HG02973 (cell line): ENCODE measurements around the gene KRTAP19-4.
"Not testable (repeated sequence)": the region's sequence is repeated elsewhere in the genome, so short reads cannot be mapped to it uniquely, and the experiment has no call there.

Experiments
- ATAC-seq: cut with Tn5 transposase; IDR thresholded peaks from one replicate; pipeline ENCODE4 v1.9.1; 2021; ENCODE audit warnings: moderate library complexity; ENCODE audit not compliant: unreplicated experiment

Gene KRTAP19-4, protein sequence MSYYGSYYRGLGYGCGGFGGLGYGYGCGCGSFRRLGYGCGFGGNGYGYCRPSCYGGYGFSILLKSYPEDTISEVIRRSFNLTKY

GRCh38 chr21:30497065-30497464 lies at the start of gene KRTAP19-4:
Gene KRTAP19-4, minus strand, starts transcription at chr21:30497165. Its CDS starts 55 bp downstream, at chr21:30497110.
- ATAC-seq: no peak

- ATAC-seq: no peak
Observed at GRCh38 chr21:30541764-30542163, 44.8 kb upstream of the KRTAP19-4 start, which contains the start of gene KRTAP19-6. Gene KRTAP19-6, minus strand, starts transcription at chr21:30541864. Its CDS starts 31 bp downstream, at chr21:30541833.

- ATAC-seq: no peak
Observed at GRCh38 chr21:30518876-30519275, 21.9 kb upstream of the KRTAP19-4 start.

- no peak for ATAC-seq
Observed at GRCh38 chr21:30515681-30516080, 18.7 kb upstream of the KRTAP19-4 start.

- not testable (repeated sequence) for ATAC-seq
Observed at GRCh38 chr21:30505621-30506205, 8.7 kb upstream of the KRTAP19-4 start.

DNA sequence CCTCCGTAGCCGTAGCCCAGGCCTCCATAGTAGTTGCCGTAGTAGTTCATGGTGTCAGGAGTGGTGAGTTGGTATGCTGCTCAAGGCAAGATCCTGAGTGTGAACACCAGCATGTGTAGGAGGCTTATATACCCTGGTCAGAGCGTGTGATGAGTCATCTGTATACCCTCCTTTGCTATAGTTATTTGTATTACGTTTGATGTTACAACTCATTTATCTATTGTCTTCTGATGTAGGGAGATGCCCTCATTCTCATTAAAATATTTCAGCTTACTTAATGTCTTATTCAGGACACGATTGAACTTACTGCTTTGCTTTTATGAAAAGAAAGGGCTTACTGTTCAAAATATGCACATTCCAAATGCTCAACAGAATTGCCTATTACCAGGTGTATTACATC lies 5.1 kb upstream of the KRTAP19-4 start, which contains the start of gene KRTAP19-5:
Gene KRTAP19-5 (minus strand): TSS at position 101 of the 400 bp plus-strand sequence. CDS start 51 bp downstream, at position 50.
- no peak for ATAC-seq

GRCh38 chr21:30491963-30492428 lies 5.0 kb downstream of the KRTAP19-4 start, which contains the start of gene KRTAP19-3:
Gene KRTAP19-3, minus strand, starts transcription at chr21:30492013. Its CDS starts 56 bp downstream, at chr21:30491957.
- ATAC-seq: no peak

DNA sequence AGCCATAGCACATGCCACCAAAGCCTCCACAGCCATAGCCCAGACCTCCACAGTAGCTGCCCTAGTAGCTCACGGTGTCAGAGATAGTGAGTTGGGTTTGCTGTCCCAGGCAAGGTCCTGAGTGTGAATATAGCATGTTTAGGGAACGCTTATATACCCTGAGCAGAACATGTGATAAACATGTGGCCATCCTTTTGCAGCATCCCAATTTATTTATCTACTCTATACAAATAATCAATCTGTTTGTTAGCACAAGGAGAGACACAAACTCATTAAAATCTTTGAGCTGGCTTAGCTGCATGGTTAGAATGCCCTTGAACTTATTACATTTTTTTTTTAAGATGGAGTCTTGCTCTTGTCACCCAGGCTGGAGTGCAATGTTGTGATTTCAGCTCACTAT lies 9.6 kb downstream of the KRTAP19-4 start, which contains the start of gene KRTAP19-2:
Gene KRTAP19-2 (minus strand): TSS at position 101 of the 400 bp plus-strand sequence. CDS start 88 bp downstream, at position 13.
- no peak for ATAC-seq

- no peak for ATAC-seq
Observed at GRCh38 chr21:30486180-30486579, 10.8 kb downstream of the KRTAP19-4 start.

DNA sequence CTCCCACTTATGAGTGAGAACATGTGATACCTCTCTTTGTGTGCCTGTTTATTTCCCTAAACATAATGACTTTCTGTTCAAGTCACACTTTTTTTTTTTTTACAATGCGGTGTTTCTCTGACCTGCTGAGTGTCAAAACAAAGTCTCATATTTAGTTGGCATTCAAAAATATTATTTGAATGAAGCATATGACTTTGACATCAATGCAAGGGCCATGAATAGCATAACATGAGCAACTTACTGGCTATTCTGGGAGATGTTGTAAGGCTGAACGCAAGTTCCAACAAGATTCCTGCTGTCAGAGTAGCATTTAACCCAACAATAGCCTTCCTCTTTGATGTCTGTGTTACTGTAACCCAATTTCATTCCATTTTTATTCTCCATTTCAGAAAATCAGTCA lies 14.8 kb downstream of the KRTAP19-4 start:
- no peak for ATAC-seq

DNA sequence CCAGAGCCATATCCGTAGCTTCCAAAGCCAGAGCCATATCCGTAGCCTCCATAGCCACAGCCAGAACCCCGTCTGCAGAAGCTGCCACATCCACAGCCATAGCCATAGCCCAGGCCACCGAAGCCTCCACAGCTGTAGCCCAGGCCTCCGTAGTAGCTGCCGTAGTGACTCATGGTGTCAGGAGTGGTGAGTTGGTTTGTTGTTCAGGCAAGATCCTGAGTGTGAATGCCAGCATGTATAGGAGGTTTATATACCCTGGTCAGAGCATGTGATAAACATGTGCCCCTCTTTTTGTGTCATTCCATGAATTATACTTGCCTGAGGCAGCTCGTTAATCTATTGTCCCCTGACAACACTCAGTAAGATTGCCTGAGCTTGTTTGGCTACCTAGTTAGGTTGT lies 16.8 kb downstream of the KRTAP19-4 start, which contains the start of gene KRTAP19-1:
Gene KRTAP19-1 (minus strand): TSS at position 223 of the 400 bp plus-strand sequence. CDS start 50 bp downstream, at position 173.
- ATAC-seq: no peak

GRCh38 chr21:30479259-30479658 lies 17.7 kb downstream of the KRTAP19-4 start:
- ATAC-seq: no peak

GRCh38 chr21:30478004-30478403 lies 19.0 kb downstream of the KRTAP19-4 start:
- no peak for ATAC-seq

DNA sequence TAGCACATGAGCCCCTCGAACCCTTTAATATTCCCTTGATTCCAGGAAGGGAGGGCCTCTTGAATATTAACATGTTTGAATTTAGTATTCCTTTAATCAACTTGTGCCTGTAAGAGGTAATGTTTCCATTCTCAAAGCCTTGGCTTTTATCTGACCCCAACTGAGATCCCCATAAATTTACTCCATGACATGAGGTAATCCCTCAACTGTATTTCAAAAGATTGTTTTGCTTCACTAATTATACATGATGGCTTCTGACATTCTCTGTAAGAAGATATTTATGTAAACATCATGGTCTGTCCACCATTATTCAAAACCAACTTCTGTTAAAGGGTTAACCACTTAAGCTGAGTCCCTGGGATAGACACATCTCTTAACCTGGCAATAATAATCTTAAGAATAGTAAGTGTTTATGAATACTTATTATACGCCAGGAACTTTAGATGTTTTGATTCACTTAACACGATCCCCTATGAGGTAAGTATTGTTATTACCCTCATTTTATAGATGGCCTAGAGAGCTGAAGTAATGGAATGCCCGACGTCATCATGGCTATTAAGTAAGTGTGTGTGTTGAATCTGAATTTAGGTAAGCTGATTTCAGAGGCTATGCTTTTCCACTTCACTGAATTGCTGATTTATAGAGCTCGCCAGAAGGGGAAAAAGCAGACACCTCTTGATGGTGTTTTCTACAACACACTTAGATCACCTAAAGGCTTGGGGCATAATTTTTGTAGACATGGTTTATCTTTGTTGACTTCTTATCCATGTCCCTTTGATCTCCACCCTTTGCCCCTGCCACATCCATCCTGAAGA lies 27.9 kb downstream of the KRTAP19-4 start:
- ATAC-seq: no peak

- no peak for ATAC-seq
Observed at GRCh38 chr21:30463713-30464112, 33.3 kb downstream of the KRTAP19-4 start.

DNA sequence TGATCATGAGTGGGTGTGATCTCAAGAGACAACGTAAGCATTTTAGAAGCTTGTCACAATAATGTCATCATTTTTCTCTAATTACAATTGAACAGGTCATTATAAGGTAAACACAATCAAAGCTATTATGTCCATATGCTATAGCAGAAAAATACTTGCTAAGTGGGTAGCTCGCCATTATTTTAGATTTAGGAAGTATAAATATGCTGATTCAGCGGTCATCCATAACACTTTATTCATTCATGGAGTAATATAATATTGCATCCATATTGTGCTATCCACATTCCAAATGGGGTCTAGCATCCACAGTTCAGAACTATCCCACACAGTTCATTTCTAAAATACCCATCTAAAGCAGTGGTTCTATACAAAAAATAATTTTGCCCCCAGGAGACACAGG lies 48.5 kb downstream of the KRTAP19-4 start:
- ATAC-seq: no peak

GRCh38 chr21:30447056-30447455 lies 49.9 kb downstream of the KRTAP19-4 start:
- ATAC-seq: no peak
